HepG2 (cell line): ENCODE measurements around the gene CYP2A7. TPM values are rescaled to one million over a fixed set of nuclear protein-coding genes. Genes with fewer than 3 reads are reported as not detected.
A peak's percentile ranks its signal among the peaks of the same experiment; 100 is the strongest.

Experiments used
- AGO2 ChIP-seq: fragments of 200-400 bp; formaldehyde crosslinking; optimal IDR thresholded peaks from 2 replicates; pipeline ENCODE3; 2017; ENCODE audit warnings: mild to moderate bottlenecking, low read depth, low read length, moderate library complexity
- ARNT ChIP-seq: fragments of 450-650 bp; IDR thresholded peaks from 2 replicates; pipeline ENCODE4 v1.6.1; 2017
- CEBPB ChIP-seq: IDR thresholded peaks from 2 replicates; pipeline ENCODE4 v1.6.1; 2011; ENCODE audit warnings: low read depth, low read length, improper control_type of control experiment, borderline replicate concordance
- EHMT2 ChIP-seq: fragments of 200-600 bp; sonication (generic); IDR thresholded peaks from 2 replicates; pipeline ENCODE4 v1.7.0; 2017; ENCODE audit warnings: antibody characterized with exemption, low read depth, low read length, borderline replicate concordance
- ETS1 ChIP-seq: sonication (generic); formaldehyde crosslinking; IDR thresholded peaks from 2 replicates; pipeline ENCODE4 v1.4.0; 2020; ENCODE audit warnings: missing genetic modification reagents
- FOXA3 ChIP-seq: IDR thresholded peaks from 2 replicates; pipeline ENCODE4 v1.6.1; 2016; ENCODE audit warnings: missing genetic modification reagents, missing compliant biosample characterization
- KLF13 ChIP-seq: sonication (generic); formaldehyde crosslinking; IDR thresholded peaks from 2 replicates; pipeline ENCODE4 v1.4.0; 2020; ENCODE audit warnings: mild to moderate bottlenecking, missing genetic modification reagents
- MEIS1 ChIP-seq: sonication (generic); formaldehyde crosslinking; IDR thresholded peaks from 2 replicates; pipeline ENCODE4 v1.9.0; 2021; ENCODE audit warnings: mild to moderate bottlenecking, missing genetic modification reagents, moderate library complexity, borderline replicate concordance
- MLXIP ChIP-seq: sonication (generic); formaldehyde crosslinking; IDR thresholded peaks from 2 replicates; pipeline ENCODE4 v1.9.0; 2021; ENCODE audit warnings: missing genetic modification reagents, borderline replicate concordance
- MTA1 ChIP-seq: sonication (generic); formaldehyde crosslinking; IDR thresholded peaks from 2 replicates; pipeline ENCODE4 v1.4.0; 2020; ENCODE audit warnings: missing genetic modification reagents, mild to moderate bottlenecking, borderline replicate concordance
- NR1H2 ChIP-seq: sonication (generic); formaldehyde crosslinking; IDR thresholded peaks from 2 replicates; pipeline ENCODE4 v1.8.1; 2022; ENCODE audit warnings: low read depth, missing genetic modification reagents, borderline replicate concordance
- PITX1 ChIP-seq: sonication (generic); formaldehyde crosslinking; IDR thresholded peaks from 2 replicates; pipeline ENCODE4 v1.5.1; 2020; ENCODE audit warnings: mild to moderate bottlenecking, missing genetic modification reagents
- POLR2AphosphoS2 ChIP-seq: IDR thresholded peaks from 2 replicates; pipeline ENCODE4 v1.6.1; 2011; ENCODE audit warnings: low read depth, low read length, improper control_type of control experiment
- POLR2G ChIP-seq: fragments of 200-400 bp; formaldehyde crosslinking; IDR thresholded peaks from 2 replicates; pipeline ENCODE4 v1.6.1; 2018; ENCODE audit warnings: mild to moderate bottlenecking, low read depth, low read length, moderate library complexity
- RELA ChIP-seq: sonication (generic); formaldehyde crosslinking; IDR thresholded peaks from 2 replicates; pipeline ENCODE4 v1.4.0; 2020; ENCODE audit warnings: missing genetic modification reagents
- RFXAP ChIP-seq: sonication (generic); formaldehyde crosslinking; IDR thresholded peaks from 2 replicates; pipeline ENCODE4 v1.4.0; 2020; ENCODE audit warnings: missing genetic modification reagents, borderline replicate concordance
- ZNF430 ChIP-seq: sonication (generic); formaldehyde crosslinking; IDR thresholded peaks from 2 replicates; pipeline ENCODE4 v1.9.0; 2021; ENCODE audit warnings: mild to moderate bottlenecking, missing genetic modification reagents
- ZNF431 ChIP-seq: sonication (generic); formaldehyde crosslinking; IDR thresholded peaks from 2 replicates; pipeline ENCODE4 v1.9.0; 2022; ENCODE audit warnings: missing genetic modification reagents, low read depth, mild to moderate bottlenecking, borderline replicate concordance
- ZNF501 ChIP-seq: sonication (generic); formaldehyde crosslinking; IDR thresholded peaks from 2 replicates; pipeline ENCODE4 v1.5.1; 2020; ENCODE audit warnings: mild to moderate bottlenecking, moderate library complexity, missing genetic modification reagents
- ZNF670 ChIP-seq: sonication (generic); formaldehyde crosslinking; IDR thresholded peaks from 2 replicates; pipeline ENCODE4 v1.8.0; 2022; ENCODE audit warnings: mild to moderate bottlenecking, missing genetic modification reagents, borderline replicate concordance
- ZNF7 ChIP-seq: IDR thresholded peaks from 2 replicates; pipeline ENCODE4 v1.6.1; 2016; ENCODE audit warnings: missing biosample characterization, missing genetic modification reagents
- ZNF749 ChIP-seq: sonication (generic); formaldehyde crosslinking; IDR thresholded peaks from 2 replicates; pipeline ENCODE4 v1.8.0; 2022; ENCODE audit warnings: mild to moderate bottlenecking, missing genetic modification reagents, moderate library complexity, borderline replicate concordance
- ZNF768 ChIP-seq: sonication (generic); formaldehyde crosslinking; IDR thresholded peaks from 2 replicates; pipeline ENCODE4 v1.4.0; 2020; ENCODE audit warnings: missing genetic modification reagents
- ZNF850 ChIP-seq: sonication (generic); formaldehyde crosslinking; conservative IDR thresholded peaks from 2 replicates; pipeline ENCODE4 v1.9.0; 2021; ENCODE audit warnings: mild to moderate bottlenecking, missing genetic modification reagents
- ZNF883 ChIP-seq: sonication (generic); formaldehyde crosslinking; IDR thresholded peaks from 2 replicates; pipeline ENCODE4 v1.5.1; 2020; ENCODE audit warnings: mild to moderate bottlenecking, missing genetic modification reagents; ENCODE audit errors: not compliant biosample characterization
- polyA plus RNA-seq, 8 experiments: library from polyadenylated mRNA; depleted of rRNA in 3 of 8; stranded (reverse) in 7 of 8; unstranded in 1 of 8; fragments of >200 nt; fragmentation: Illumina TruSeq in 4 of 8; extraction: Trizol in 4 of 8; gene quantifications; 2 replicates each; pipeline versions ENCODE4 v1.2.1 to v1.2.3, GENCODE V29; 2011 to 2016; ENCODE audit warnings: low read depth in 4 of 8, missing spikeins in 1 of 8, mixed read lengths in 1 of 8; ENCODE audit not compliant: insufficient read depth in 1 of 8
- total RNA-seq, 5 experiments: library from RNA; depleted of rRNA; stranded (reverse); fragments of >200 nt; fragmentation: Illumina TruSeq; extraction: Trizol; gene quantifications; 2 replicates each; pipeline ENCODE4 v1.2.3, GENCODE V29; 2016; ENCODE audit warnings: low read depth in 1 of 5

Gene CYP2A7
- total and polyA plus RNA-seq, 2 of the 13 experiments (the other 11 are each of a cell fraction or from before 2014, with no cell fraction given) = not detected

- TF ChIP-seq ARNT (no peak), MEIS1 (CRISPR knock-in tag) (peak; percentile 97; the same call in 1 of the 2 replicates), MLXIP (no peak), ZNF749 (CRISPR knock-in tag) (no peak; the same call in 1 of the 2 replicates), ZNF7 (CRISPR knock-in tag) (no peak), ZNF430 (CRISPR knock-in tag) (peak; percentile 90; the same call in 1 of the 2 replicates), MTA1 (peak; percentile 93), KLF13 (no peak), ZNF431 (CRISPR knock-in tag) (peak; percentile 79; the same call in 1 of the 2 replicates), CEBPB (0 out of 2 replicates have a peak, but pooled peaks have one; percentile 7), RELA (CRISPR knock-in tag) (no peak), AGO2 (no peak), NR1H2 (CRISPR knock-in tag) (no peak), ZNF850 (CRISPR knock-in tag) (no peak), ZNF501 (CRISPR knock-in tag) (peak; percentile 90), ZNF768 (CRISPR knock-in tag) (no peak), RFXAP (CRISPR knock-in tag) (no peak), POLR2G (no peak), POLR2AphosphoS2 (no peak), ZNF670 (CRISPR knock-in tag) (peak; percentile 87; the same call in 1 of the 2 replicates), FOXA3 (CRISPR knock-in tag) (peak; percentile 98), EHMT2 (no peak), ZNF883 (CRISPR knock-in tag) (no peak), PITX1 (CRISPR knock-in tag) (peak; percentile 94), ETS1 (CRISPR knock-in tag) (no peak)
Observed at GRCh38 chr19:40921005-40921897, 39.2 kb upstream of the CYP2A7 start (continued).
